ENCODE data around the gene SLC35C1. TPM values are rescaled to one million over a fixed set of nuclear protein-coding genes. Genes with fewer than 3 reads are reported as not detected.
"Not testable (repeated sequence)": the region's sequence is repeated elsewhere in the genome, so short reads cannot be mapped to it uniquely, and the experiment has no call there.

The SLC35C1 gene
- total RNA-seq, 2 donors from 2014 or later, result 11.4 to 16.0 TPM

- 89 to 96% methylated on average over 4 of the region's 4 CpGs for WGBS, 2 experiments (ENCODE audit: insufficient coverage in 1 of 2, insufficient read length in 1 of 2)
- H3K9me3 ChIP-seq (ENCODE audit: control insufficient read depth, low read length), result no peaks in the 10 kb centered on the region
- H3K4me1 ChIP-seq (ENCODE audit: control insufficient read depth, insufficient read depth, low read length), result no peaks in the 10 kb centered on the region
- H3K4me1 Mint-ChIP-seq, result no peaks in the 10 kb centered on the region
- H3K36me3 ChIP-seq (ENCODE audit: control insufficient read depth, insufficient read depth, low read length), result no peaks in the 10 kb centered on the region
- H3K27ac Mint-ChIP-seq, result no peak overlapping the region
- H3K36me3 Mint-ChIP-seq (ENCODE audit: low read depth), result no peaks in the 10 kb centered on the region
- no peak overlapping the region for H3K4me3 Mint-ChIP-seq
- H3K27ac ChIP-seq (ENCODE audit: low read depth, low read length), result no peak overlapping the region
- no peak for DNase-seq
- no peak overlapping the region for H3K9ac ChIP-seq (ENCODE audit: extremely low read depth, low read length, poor library complexity, severe bottlenecking)
- TF ChIP-seq, protein P1, sequence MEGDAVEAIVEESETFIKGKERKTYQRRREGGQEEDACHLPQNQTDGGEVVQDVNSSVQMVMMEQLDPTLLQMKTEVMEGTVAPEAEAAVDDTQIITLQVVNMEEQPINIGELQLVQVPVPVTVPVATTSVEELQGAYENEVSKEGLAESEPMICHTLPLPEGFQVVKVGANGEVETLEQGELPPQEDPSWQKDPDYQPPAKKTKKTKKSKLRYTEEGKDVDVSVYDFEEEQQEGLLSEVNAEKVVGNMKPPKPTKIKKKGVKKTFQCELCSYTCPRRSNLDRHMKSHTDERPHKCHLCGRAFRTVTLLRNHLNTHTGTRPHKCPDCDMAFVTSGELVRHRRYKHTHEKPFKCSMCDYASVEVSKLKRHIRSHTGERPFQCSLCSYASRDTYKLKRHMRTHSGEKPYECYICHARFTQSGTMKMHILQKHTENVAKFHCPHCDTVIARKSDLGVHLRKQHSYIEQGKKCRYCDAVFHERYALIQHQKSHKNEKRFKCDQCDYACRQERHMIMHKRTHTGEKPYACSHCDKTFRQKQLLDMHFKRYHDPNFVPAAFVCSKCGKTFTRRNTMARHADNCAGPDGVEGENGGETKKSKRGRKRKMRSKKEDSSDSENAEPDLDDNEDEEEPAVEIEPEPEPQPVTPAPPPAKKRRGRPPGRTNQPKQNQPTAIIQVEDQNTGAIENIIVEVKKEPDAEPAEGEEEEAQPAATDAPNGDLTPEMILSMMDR (conservative IDR thresholded peaks at IDR 0.05), result no peak
- H3K9me3 Mint-ChIP-seq, result peaks cover 2% of the 10 kb centered on the region
- H3K4me3 ChIP-seq (ENCODE audit: low read length), result no peak overlapping the region
- peaks cover 8% of the 10 kb centered on the region for H3K27me3 ChIP-seq (ENCODE audit: control insufficient read depth, insufficient read depth, low read length, poor library complexity, severe bottlenecking)
- H3K27me3 Mint-ChIP-seq (ENCODE audit: insufficient read depth), result peaks cover 31% of the 10 kb centered on the region
Observed at GRCh38 chr11:45834298-45834756, 29.4 kb downstream of the SLC35C1 start.

DNA sequence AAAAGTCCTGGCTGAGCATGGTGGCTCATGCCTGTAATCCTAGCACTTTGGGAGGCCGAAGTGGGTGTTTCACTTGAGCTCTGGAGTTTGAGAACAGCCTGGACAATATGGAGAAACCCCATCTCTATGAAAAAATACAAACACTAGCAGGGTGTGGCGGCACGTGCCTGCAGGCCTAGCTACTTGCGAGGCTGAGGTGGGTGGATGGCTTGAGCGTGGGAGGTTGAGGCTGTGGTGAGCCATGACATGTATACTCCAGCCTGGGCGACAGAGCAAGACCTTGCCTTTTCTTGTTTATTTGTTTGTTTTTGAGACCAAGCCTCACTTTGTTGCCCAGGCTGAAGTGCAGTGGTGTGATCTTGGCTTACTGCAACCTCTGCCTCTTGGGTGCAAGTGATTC, 34.3 kb downstream of the SLC35C1 start:
- Histone ChIP-seq H3K27ac (ENCODE audit: low read depth, low read length) (no peak overlapping the region), H3K9ac (ENCODE audit: extremely low read depth, low read length, poor library complexity, severe bottlenecking) (no peak overlapping the region), H3K27me3 (ENCODE audit: control insufficient read depth, insufficient read depth, low read length, poor library complexity, severe bottlenecking) (peaks cover 27% of the 10 kb centered on the region), H3K4me3 (ENCODE audit: low read length) (no peak overlapping the region), H3K36me3 (ENCODE audit: control insufficient read depth, insufficient read depth, low read length) (no peaks in the 10 kb centered on the region), H3K9me3 (ENCODE audit: control insufficient read depth, low read length) (no peaks in the 10 kb centered on the region), H3K4me1 (ENCODE audit: control insufficient read depth, insufficient read depth, low read length) (no peaks in the 10 kb centered on the region)
- Mint-ChIP-seq H3K4me1 (peaks cover 3% of the 10 kb centered on the region), H3K27me3 (ENCODE audit: insufficient read depth) (peaks cover 54% of the 10 kb centered on the region), H3K27ac (no peak overlapping the region), H3K36me3 (ENCODE audit: low read depth) (no peaks in the 10 kb centered on the region), H3K4me3 (no peak overlapping the region), H3K9me3 (peaks cover 2% of the 10 kb centered on the region)
- no peak for DNase-seq
- TF ChIP-seq, protein P1 (conservative IDR thresholded peaks at IDR 0.05), result no peak
- WGBS, 2 experiments (ENCODE audit: insufficient coverage in 1 of 2, insufficient read length in 1 of 2), result 83 to 98% methylated on average over 5 to 6 of the region's 6 CpGs

- DNase-seq; H3K4me1 ChIP-seq (ENCODE audit: control insufficient read depth, insufficient read depth, low read length); H3K4me1 Mint-ChIP-seq; H3K27ac Mint-ChIP-seq; H3K4me3 Mint-ChIP-seq; H3K27ac ChIP-seq (ENCODE audit: low read depth, low read length); H3K36me3 ChIP-seq (ENCODE audit: control insufficient read depth, insufficient read depth, low read length); H3K36me3 Mint-ChIP-seq (ENCODE audit: low read depth); H3K9me3 ChIP-seq (ENCODE audit: control insufficient read depth, low read length); H3K9ac ChIP-seq (ENCODE audit: extremely low read depth, low read length, poor library complexity, severe bottlenecking); H3K9me3 Mint-ChIP-seq; H3K4me3 ChIP-seq (ENCODE audit: low read length): not testable (repeated sequence)
- H3K27me3 ChIP-seq (ENCODE audit: control insufficient read depth, insufficient read depth, low read length, poor library complexity, severe bottlenecking), result peaks cover 37% of the 10 kb centered on the region
- WGBS, 2 experiments (ENCODE audit: insufficient coverage in 1 of 2, insufficient read length in 1 of 2), result 86 to 87% methylated on average over 4 to 13 of the region's 13 CpGs
- peaks cover 59% of the 10 kb centered on the region for H3K27me3 Mint-ChIP-seq (ENCODE audit: insufficient read depth)
Observed at GRCh38 chr11:45840251-45840650, 35.3 kb downstream of the SLC35C1 start.

Measured in endodermal cell (in vitro differentiated cells).